Activated T-cell treated with anti-CD3 and anti-CD28 coated beads for 24 hours (primary cell): ENCODE results near the gene TMIGD3.
A peak's percentile ranks its signal among the peaks of the same experiment; 100 is the strongest.

Source experiments
- DNase-seq: peaks from one replicate; pipeline ENCODE4 v3.0.0-alpha.2; 2020; ENCODE audit warnings: low read depth

The TMIGD3 gene

DNA sequence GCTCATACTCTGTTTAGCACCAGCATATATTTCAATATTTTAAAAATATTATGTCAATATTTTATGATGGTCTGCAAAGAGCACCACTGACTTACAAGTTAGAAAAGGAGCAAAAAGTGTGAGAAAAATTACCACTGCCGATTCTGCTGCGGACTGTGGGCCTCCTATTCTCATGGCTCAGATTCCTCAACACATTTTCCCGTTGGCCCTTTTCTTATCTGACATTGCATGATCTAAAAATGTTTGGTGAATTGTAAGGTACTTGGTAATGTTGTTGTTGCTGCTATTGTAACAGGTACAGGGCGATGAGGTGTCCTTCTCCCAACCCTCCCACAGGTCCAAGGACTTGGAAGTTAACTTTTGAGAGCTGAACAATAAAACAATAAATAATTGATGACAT, 28.9 kb downstream of the TMIGD3 start:
- DNase-seq, result no peak

DNA sequence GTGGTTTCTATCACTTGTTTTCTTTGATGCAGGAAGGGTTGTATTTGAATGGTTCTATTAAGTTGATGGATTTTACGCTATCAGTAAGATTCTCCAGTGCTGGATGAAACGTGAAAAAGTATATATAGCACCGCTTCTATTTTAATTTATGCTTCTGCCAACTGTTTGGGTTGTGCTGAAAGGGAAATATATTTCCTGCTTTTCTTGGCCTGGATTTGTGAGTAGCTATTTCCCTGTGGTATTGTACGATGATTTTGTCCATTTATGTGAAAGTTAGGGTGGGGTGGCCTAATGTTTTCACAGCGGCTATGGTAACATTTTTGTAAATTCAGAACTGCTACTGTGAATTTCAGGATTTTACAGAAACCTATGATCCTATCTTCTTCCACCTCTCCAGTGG, 29.3 kb downstream of the TMIGD3 start:
- no peak for DNase-seq

DNA sequence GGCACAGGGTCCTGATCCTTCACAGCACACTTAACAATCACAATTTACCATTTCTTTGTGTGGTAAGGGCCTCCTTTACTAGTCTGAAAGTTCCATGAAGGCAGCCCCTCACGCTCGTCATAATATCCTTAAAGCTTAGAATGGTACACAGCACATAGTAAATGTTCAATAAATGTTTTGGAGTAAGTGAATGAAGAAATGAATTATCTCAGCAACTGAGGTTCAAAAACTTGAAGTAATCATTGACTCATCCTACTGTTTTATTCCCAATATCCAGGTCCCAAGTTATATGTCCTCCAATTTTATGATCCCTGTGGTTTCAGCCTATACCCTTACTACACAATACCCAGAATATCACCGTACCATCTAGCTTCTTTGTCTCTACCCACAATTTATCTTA, 31.9 kb downstream of the TMIGD3 start:
- DNase-seq, result no peak

DNA sequence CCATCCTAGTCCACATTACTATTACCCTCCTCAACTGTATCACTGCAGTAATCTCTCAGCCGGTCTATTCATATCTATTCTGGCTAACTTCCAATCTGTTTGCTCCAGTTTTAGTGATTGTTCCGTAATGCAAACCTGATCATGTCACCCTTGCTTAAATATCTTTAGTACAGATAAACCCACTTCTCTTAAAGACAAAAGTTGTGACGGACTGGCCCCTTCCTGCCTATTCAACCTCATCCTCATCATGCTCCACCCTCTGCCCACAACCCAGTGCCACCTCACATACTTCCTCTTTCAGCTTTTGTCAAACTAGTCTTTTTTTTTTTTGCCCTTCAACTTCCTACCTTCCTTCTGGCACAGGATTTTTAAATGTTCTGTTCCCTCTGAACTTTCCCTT, 32.4 kb downstream of the TMIGD3 start:
- DNase-seq, result peak; percentile 34

DNA sequence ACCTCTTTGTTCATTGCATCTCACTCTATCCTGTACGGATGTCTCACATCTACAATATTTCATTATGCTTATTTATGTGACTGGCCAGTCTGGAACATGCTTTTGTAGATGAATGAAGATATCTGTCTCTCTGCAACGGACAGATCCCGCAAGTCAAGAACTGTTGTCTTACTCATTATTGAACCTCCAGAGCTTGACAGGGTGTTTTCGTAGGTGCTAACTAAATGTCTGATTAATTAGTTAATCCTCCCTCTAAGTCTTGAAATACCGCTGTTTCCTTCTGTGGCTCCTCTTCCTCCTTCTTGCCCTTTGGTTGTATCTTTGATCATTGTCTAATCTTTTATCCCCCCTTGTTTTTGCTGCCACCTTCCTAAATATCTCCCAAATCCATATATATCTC, 32.8 kb downstream of the TMIGD3 start:
- no peak for DNase-seq

DNA sequence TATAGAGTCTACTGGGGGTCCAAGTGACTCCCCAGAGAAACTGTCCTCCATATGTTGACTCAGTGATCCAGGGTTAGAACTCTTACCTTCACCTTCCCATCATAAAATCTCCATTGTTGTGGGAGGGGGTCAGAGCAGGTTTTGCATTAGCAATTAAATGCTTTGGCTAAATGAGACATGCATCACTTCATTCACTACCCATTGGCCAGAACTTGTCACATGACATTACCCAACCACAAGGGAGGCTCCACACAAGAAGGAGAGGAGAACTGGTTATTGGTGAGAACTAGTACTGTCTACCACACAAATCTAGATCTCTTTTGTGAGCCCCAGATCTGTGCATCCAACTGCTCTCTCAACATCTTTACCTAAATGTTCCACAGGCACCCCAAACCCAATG, 33.9 kb downstream of the TMIGD3 start:
- no peak for DNase-seq

DNA sequence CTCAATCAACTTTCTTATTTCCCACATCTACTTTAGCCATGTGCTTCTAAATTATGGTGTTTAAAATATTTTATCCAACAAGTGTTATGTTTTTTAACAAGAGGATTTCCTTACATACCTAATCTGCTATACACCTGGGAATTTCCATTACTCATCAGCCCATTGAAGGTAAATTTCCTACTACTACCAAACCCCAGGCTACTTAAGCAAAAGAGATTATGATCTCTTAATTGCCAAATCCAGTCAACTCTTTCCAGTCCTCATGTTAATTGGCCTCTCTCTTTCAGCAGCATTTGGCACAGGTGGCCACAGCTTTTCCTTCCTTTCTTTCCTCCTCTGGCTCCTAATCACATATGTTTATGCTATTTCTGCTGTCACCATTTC, 34.7 kb downstream of the TMIGD3 start:
- no peak for DNase-seq

DNA sequence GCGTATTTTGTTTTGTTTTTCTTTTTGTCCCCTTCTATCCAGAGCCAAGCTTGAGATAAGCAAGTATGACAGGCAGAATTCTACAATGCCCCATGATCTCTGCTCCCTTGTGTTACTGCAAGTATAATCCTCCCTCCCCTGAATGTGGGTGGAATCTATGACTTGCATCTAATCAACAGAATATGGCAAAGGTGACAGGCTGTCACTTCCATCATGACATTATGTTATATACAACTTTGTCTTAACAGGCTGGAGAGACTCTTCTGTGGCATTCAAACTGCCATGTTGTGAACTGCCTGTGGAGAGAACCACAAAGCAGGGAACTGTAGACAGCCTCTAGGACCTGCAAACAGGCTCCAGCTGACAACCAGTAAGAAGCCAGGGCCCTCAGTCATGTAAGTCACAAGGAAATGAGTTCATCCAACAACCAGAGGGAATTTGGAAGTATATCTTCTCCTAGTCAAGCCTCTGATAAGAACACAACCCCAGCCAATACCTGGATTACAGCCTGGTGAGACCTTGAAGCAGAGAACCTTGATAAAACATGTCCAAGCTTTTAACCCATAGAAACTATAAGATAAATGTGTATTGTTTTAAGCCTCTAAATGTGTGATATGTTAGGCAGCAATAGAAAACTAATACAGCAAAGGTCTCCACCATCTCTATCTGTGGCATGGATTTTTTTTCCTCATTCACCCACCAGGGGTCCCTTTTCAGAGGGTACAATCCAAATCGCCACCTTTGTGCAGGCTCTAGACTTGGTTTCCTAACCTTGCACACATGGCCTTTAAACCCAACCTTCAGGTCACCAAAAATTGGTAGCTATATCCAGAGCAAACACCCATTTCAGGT, 35.3 kb downstream of the TMIGD3 start:
- no peak for DNase-seq

DNA sequence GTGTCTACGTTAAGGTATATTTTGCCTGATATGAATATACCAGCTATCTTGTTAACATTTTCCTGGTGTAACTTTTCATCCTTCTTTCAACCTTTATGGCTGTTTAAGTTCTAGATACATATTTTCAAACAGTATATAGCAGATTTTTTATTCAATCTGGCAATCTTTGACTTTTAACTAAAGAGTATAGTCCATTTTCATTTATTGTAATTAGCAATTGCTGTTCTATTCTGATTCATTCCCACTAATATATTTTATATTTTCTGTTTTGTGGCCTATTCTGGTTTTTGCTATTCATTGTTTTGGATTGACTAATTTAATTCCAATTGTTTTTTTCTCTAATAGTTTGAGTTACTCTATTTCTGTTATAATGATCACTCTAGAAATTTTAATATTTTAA, 37.0 kb downstream of the TMIGD3 start:
- no peak for DNase-seq

DNA sequence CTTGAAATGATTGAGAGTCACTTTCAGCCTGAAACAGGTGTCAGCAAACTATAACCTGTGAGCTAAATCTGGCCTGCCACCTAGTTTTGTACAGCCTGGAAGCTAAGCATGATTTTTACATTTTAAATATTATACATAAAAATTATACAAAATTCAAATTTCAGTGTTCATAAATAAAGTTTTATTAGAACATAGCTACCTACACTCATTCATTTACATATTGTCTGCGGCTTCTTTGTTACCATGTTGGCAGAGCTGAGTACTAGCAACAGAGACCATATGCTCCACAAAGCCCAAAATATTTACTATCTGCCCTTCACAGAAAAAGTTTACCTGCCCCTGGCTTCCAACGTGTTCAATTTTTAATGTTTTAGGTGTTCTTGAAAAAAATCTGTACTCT, 37.7 kb downstream of the TMIGD3 start:
- DNase-seq, result no peak

DNA sequence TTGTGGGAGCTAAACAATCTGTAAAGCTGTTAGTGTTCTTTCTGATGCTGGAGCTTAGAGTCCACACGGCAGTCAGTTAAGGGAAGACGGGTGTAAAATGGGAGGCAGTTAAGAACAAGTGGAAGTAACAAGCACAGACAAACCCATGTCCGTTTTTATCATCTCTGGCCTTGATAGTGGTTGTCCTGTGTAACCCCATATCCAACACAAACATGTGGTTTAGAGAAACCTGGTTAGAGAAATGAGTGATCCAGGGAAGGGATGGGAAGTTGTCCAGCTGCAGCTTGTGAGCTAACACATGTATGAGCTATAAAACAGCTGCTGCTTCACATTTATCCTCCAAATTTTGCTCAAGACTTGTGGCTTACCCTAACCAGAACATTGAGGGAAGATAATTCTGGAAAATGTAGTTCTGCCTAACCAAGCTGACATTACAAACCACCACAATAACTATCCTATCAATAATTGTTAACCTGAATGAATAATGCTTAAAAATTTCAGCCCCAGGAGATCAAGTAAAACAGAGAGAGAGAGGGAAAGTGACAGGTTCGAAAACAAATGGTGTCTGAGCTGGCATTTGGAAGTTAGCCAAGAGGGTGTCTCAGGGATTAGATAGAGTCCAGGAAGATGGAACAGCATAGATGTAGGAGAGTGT, 40.3 kb downstream of the TMIGD3 start:
- DNase-seq, result no peak

DNA sequence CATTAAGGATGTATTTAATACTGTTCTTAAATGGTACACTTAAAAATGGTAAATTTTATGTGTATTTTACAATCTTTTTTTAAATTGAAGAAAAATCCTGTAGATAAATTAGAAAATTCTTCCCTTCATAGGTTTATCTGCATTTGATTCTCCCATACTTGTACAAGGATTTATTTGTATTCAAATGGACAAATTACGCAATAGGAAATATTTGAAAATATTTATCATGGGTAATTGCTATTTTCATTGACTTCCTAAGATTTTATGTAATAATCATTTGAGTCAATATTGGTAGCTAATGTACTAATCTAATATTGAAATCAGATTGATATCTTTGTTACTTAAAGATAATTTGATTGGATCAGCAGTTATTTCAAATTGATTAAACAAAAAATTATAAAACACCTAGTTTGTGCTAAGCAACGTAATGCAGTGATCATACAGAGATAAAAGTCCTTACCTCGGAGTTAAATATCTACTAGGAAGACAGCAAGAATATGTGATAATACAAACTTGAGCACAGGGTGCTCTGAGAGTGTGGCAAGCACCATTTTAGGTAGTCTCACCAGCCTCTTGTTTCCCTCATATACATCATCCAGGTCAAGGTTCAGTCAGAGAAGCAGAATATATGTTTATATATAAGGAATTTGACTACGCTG, 40.9 kb downstream of the TMIGD3 start:
- DNase-seq, result no peak

DNA sequence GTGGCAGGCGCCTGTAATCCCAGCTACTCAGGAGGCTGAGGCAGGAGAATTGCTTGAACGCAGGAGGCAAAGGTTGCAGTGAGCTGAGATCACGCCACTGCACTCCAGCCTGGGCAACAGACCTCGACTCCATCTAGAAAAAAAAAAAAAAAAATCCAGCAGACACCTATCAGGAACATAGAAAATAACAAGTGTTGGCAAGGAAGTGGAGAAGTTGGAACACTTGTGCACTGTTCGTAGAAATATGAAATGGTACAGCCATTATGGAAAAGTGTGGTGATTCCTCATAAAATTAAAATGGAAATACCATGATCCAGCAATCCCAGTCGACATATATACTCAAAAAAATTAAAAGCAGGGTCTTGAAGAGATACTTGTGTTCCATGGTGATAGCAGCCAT, 41.7 kb downstream of the TMIGD3 start:
- DNase-seq, result no peak

DNA sequence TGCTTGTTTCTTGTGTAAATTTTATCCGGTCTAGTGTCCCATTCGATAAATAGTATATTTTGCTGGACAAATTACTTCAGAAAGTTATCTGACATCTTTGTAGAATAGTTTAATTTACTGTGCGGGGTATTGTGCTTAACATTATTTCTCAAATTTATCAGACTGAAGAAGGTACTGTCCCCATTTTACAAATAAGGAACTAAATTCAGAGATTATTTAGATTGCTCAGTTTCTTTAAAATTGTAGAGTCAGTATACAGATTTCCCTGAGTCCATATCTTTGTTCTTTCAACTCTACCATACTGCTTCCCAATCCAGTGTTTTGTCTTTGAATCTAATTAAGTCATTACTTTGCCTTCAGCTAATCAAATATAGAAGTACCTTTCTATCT, 47.8 kb downstream of the TMIGD3 start:
- DNase-seq, result no peak

DNA sequence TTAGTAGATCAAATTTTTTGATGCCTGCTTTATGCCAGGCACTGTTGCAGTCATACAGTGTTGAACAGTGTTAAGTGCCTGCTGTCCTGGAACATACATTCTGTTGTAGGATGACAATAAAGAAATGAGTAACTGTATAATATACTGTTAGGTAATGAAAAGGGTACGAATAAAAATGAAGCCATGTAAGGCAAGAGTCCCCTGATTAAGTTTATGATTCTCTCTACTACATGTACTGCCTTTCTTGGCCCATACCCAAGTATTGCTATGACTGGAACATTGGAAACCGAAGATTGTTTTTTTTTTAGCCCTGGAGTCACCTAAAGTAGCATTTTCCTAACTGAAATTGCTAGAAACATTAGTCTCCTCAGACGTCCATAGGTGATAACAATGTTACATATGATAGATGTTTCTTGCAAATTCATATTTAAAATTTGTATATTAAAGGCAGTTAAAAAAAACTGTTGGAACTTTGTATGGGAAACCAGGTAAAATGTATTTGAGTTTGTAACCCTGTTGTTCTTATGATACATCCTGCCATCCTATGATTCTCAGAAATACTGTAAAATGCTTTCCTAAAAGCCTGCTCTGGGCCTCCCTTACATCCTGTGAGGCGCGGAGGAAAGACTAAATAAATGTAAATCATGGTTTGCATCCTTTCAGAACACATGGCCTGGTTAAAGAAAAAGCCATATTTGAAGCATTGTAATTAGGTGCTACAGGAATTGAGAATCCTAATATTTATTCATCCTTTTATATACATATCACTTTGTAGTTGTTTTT, 48.4 kb downstream of the TMIGD3 start:
- no peak for DNase-seq

DNA sequence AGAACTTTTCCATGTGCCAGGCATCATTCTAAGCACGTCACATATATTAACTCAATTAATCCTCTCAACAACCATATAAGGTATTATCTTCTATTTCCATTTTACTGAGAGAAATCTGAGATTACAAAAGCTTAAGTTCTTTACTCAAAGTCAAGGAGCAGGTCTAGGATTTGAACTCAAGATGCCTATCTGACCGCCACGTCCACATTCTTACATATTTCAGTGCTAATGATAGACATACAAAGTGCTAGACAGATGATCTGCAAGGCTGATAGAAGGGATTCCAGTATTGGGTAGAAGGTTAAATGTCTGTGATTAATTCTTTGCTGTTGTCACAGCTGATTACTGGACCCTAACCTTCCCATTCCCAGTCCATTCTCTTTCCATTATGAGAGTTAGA, 49.7 kb downstream of the TMIGD3 start:
- no peak for DNase-seq

DNA sequence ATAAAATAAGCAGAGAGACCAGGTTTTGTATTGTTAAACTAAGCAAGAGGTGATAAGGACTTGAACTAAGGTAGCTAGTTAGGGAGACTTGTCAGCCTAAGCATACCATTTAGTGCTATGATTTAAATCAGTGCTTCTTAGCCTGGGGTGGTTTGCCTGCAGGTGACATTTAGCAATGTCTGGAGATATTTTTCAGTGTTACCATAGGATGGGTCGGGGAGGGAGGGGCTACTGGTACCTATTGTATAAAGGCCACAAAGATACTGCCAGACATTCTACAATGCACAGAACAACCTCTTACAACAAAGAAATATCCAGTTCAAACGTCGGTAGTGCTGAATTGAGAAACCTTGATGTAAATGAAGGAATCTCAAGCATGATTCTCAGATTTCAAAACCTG, 50.9 kb downstream of the TMIGD3 start:
- DNase-seq, result no peak

DNA sequence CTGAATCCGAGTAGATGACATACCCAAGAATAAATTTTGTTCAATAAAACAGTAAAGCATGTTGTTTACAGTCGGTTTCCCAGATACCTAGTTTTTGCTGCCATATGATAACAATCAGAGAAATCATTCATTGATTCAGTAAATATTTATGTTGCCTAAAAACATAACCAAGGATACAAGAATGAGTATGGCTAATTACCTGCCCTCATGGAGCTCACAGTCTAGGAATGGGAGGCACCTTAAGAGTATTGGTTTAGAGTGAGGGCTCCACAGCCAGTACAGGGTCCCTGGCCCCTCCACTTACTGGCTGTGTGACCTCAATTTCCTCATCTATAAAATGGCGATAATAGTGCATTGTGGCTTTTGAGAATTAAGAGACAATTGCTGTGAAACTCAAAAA, 53.2 kb downstream of the TMIGD3 start:
- DNase-seq, result no peak

DNA sequence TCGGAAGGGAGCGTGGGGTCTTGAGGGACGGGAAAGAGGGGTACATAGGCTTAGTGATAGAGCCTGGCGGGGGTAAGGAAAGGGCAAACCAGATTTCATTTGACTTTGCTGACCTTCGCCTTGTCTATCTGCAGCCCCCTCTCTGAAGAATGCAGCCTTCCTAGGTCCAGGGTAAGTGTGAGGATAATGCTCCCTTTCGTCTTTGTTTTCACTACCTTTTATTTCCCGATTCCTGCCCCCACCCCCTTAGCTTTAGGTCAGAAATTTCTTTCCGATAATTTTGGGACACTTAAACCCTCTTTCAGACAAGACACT, 53.8 kb downstream of the TMIGD3 start:
- no peak for DNase-seq

DNA sequence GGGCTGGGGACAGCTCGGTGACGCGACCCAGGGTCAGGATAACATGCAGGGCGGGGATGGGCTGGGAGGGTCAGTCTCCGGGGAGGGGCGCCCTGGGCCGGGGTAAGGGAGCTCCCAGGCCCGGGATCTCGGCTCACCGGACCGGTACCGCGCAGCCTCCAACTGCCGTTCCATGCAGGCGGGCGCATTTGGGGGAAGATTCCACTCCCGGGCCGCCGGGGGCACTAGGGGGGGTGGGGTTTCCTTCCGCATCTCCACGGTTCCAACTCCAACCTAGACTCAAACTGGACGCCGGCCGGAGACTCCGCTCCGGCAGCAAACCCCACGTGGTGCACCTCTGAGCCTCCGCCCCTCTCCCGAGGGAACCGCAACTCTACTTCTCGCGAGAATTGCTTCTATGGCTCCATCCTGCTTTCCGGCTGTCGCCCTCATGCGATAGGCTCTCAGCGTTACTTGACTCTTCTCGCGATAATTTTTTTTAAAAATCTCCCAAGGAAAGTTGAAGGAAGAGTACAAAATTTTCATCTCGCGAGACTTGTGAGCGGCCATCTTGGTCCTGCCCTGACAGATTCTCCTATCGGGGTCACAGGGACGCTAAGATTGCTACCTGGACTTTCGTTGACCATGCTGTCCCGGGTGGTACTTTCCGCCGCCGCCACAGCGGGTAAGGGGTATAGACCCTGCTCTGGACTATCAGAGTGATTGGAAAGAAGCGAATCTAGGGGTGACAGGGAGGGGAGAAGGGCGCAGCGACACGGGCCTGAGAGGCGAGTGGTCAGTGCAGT, 54.3 kb downstream of the TMIGD3 start, which contains the start of the genes ATP5PB and WDR77:
ATP5PB (plus strand) TSS at position 547 of the 785 bp plus-strand sequence; CDS start at position 625, 78 bp downstream.
WDR77 (minus strand) TSS at position 339 of the 785 bp plus-strand sequence; CDS start at position 252, 87 bp downstream.
- peak; percentile 86 for DNase-seq

DNA sequence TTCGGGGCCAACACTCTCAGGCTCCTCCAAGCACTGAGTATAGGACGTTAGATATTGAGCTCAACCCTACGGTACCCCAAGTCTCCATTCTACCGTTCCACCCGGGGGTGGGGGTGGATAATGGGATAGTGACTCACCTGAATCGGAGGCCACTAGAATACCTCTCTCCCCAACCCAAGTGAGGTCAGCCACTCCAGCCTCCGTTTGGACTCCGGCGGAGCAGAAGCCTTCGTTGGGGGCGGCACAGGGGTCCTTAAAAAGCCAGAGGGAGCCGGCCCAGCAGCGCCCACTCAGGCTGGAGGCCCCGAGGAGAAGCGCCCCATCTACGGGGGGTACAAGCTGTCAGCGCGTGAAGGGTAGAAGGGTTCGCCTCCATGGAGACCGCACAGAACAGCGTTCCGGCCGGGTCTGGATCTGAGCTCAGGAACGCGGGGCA, 54.9 kb downstream of the TMIGD3 start:
- DNase-seq, result peak; percentile 8
